HK-2 (cell line): ENCODE data around the gene C1orf159.
"Not testable (repeated sequence)": the region's sequence is repeated elsewhere in the genome, so short reads cannot be mapped to it uniquely, and the experiment has no call there.

Source experiments
- DNase-seq: peaks from one replicate; pipeline ENCODE4 v3.0.0-alpha.2; 2018; ENCODE audit not compliant: unreplicated experiment

Gene C1orf159

GRCh38 chr1:1067284-1067859, 48.5 kb downstream of the C1orf159 start:
- DNase-seq, result no peak

- DNase-seq, result no peak
Observed at GRCh38 chr1:1066403-1067283, 49.2 kb downstream of the C1orf159 start.

- DNase-seq, result not testable (repeated sequence)
Observed at GRCh38 chr1:1065940-1066304, 50.0 kb downstream of the C1orf159 start.

- no peak for DNase-seq
Observed at GRCh38 chr1:1065265-1065939, 50.5 kb downstream of the C1orf159 start.

DNA sequence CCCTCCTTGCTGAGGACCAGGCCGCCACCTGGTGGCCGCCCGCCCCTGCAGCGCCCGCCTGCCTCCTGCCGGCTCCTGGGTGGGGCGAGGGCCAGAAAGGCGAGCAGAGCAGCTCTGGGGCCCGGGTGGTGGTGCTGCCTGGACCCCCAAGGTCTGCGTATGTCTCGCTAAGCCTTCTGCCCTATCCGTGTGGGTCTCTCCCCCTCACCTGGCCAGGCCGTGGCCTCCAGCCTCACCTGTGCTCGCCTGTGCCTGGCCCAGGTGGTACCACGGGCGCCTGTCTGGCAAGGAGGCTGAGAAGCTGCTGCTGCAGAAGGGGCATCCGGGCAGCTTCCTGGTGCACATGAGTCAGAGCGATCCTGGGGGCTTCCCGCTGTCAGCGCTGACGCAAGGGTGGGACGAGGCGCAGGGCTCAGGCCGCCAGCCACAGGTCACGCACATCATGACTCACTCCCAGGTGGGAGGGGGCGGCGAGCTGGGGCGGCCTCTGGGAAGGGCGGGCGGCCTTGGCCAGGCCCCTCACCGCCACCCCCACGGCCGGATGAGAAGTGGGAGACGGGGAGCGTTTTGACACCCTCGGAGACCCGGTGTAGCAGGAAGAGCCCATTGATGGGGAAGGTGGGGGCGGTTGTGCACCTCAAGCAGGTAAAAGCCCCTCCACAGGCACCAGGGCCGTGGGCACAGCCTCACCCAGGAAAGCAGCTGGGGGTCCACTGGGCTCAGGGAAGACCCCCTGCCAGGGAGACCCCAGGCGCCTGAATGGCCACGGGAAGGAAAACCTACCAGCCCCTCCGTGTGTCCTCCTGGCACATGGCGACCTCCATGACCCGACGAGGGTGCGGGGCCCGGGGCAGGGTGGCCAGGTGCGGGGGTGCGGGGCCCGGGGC, 51.7 kb downstream of the C1orf159 start:
- DNase-seq, result peak; percentile 97

- DNase-seq, result no peak
Observed at GRCh38 chr1:1063261-1063944, 52.5 kb downstream of the C1orf159 start.

GRCh38 chr1:1062348-1063163, 53.3 kb downstream of the C1orf159 start:
- DNase-seq, result no peak

- no peak for DNase-seq
Observed at GRCh38 chr1:1061682-1062345, 54.1 kb downstream of the C1orf159 start.

- no peak for DNase-seq
Observed at GRCh38 chr1:1060281-1061000, 55.4 kb downstream of the C1orf159 start.

DNA sequence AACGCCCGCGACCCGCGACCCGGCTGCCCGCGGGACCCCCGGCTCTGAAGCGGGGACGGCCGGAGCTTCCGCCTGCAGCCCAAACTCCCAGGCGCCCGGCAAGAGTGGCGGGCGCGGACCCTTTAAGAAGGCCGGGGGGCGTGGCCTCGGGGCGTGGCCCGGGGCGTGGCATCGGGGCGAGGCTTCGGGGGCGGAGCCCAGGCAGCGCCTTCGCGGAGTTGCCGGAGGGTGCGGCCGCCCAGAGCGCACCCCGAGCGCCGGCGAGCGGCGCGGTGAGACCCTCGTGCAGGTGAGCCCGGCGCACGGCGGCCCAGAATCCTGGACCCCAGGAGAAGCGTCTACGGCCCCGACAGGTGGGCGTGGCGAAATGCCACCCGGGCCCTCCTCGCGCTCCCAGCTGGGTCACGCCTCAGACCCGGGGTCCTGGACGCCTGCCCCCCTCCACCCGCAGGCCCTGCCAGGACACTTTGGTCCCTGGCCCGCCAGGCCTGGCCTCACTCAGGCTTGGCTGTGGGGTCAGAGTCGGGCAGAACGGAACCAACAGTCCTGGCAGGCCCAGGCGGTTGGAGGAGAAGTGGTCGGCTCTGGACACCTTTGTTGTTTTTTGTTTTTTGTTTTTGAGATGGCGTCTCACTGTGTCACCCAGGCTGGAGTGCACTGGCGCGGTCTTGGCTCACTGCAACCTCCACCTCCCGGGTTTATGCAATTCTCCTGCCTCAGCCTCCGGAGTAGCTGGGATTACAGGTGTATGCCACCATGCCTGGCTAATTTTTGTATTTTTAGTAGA, 56.2 kb downstream of the C1orf159 start:
- DNase-seq, result peak; percentile 89

DNA sequence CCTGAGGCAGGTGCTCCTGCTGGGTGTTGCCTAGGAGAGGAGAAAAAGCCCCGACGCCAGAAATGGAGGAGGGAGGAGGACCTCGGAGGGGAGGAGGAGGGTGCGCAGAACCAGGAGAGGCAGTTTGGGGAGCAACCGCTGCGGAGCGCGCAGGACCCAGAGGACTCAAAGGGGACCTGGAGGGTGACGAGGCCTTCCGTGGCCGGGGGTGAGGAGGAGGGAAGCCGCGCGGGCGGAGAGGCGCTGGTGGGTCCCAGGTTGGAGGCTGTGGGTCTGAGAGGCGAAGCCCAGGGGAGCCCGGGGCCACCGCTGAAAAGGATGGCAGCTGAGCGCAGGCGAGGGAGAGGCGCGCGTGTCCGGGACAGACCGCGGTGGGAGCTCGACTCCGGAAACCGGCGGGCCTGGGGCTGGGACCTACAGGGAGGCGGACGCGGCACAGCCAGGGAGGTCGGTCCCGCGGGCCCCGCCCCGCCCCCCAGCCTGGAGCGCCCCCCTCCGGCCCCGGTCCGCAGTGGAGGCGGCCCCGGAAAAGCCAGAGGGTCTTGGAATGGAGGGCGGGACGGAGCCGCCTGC, 56.9 kb downstream of the C1orf159 start:
- peak; percentile 73 for DNase-seq

- peak; percentile 48 for DNase-seq
Observed at GRCh38 chr1:1058088-1058905, 57.6 kb downstream of the C1orf159 start.

DNA sequence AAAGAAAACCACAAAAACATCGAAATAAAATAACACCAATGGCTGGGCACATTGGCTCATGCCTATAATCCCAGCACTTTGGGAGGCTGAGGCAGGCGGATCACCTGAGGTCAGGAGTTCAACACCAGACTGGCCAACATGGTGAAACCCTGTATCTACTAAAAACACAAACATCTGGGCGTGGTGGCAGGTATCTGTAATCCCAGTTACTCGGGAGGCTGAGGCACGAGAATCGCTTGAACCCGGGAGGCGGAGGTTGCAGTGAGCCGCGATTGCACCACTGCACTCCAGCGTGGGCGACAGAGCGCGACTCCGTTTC, 58.2 kb downstream of the C1orf159 start:
- DNase-seq, result not testable (repeated sequence)

DNA sequence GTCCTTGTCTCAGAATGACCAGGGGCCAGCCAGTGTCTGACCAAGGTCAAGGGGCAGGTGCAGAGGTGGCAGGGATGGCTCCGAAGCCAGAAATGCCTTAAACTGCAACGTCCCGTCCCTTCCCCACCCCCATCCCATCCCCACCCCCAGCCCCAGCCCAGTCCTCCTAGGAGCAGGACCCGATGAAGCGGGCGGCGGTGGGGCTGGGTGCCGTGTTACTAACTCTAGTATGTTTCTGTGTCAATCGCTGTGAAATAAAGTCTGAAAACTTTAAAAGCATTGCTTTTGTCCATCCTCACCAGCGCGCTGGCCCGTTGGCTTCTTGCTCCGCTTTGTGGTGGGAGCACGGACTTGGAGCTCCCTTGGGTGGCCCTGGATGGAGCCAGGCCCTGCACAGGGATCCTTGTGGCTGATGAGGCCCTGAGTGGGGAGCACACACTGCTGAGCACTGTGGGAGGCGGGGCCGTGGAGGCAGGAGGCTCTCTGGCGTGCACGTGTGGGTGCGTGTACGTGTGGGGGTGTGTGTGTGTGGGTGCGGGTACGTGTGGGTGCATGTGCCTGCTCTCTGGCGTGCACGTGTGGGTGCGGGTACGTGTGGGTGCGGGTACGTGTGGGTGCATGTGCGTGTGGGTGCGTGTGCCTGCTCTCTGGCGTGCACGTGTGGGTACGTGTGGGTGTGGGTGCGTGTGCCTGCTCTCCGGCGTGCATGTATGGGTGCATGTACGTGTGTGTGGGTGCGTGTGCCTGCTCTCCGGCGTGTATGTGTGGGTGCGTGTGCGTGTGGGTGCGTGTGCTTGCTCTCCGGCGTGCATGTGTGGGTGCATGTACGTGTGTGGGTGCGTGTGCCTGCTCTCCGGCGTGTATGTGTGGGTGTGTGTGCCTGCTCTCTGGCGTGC, 59.8 kb downstream of the C1orf159 start:
- DNase-seq, result no peak

GRCh38 chr1:1054971-1055370, 60.9 kb downstream of the C1orf159 start:
- no peak for DNase-seq

DNA sequence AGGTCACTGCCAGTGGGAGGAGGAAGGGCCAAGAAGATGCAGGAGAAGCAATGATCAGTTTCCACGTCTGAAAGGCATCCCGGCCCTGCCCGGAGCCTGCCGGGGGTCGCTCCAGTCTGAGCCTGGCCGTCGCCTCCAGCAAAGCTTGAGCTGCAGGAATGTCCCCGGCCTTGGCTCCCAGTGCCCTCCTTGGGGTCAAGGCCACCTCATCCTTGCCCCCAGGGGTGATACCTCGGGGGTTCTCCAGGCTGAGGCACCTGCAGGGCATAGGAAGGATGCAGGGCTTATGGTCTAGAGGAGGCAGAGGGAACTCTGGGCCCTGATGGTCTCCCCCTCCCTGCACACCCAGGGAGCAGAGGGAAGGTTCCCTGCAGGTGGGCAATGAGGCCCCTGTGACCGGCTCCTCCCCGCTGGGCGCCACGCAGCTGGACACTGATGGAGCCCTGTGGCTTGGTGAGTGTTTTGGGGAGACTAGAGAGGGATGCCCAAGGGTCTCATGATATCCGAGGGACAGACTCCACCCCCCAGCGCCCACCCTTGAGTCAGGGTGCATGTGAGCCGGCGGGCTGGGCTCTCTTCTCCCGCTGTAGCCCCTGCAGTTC, 61.7 kb downstream of the C1orf159 start:
- DNase-seq, result no peak
